ENCODE data around the gene PTPRD. TPM values are rescaled to one million over a fixed set of nuclear protein-coding genes. Genes with fewer than 3 reads are reported as not detected.

The PTPRD gene
- polyA plus RNA-seq, 1 donor from 2014 or later = not detected

DNA sequence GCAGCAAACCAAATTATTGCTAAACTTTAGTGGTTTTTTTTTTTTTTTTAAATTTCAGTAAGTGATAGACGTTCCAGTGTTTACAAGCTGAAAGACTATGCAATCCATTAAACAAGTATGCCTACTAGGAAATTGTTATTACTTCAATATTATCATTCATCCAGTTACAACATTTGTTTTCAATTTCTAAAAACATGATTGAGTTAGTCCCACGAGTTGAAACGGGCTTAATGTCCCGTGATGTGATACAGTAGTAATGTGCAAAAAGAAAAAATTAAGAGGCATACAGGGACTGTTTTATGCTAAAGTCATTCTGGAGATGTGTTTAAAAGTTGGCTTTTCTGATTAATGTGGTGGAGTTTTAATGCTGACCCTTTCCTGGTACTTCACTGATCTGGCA is 2262.9 kb downstream of the PTPRD start:
- Mint-ChIP-seq H3K4me1 (no peaks in the 10 kb centered on the region), H3K27me3 (no peaks in the 10 kb centered on the region), H3K9me3 (no peaks in the 10 kb centered on the region), H3K27ac (no peak overlapping the region), H3K36me3 (no peaks in the 10 kb centered on the region), H3K4me3 (no peak overlapping the region)

GRCh38 chr9:8349376-8349775 is 2263.4 kb downstream of the PTPRD start:
- H3K4me3 Mint-ChIP-seq = no peak overlapping the region
- no peaks in the 10 kb centered on the region for H3K27me3 Mint-ChIP-seq
- H3K27ac Mint-ChIP-seq = no peak overlapping the region
- no peaks in the 10 kb centered on the region for H3K36me3 Mint-ChIP-seq
- H3K4me1 Mint-ChIP-seq = no peaks in the 10 kb centered on the region
- H3K9me3 Mint-ChIP-seq = no peaks in the 10 kb centered on the region

GRCh38 chr9:8348756-8349155 is 2264.0 kb downstream of the PTPRD start:
- no peak overlapping the region for H3K27ac Mint-ChIP-seq
- no peaks in the 10 kb centered on the region for H3K9me3 Mint-ChIP-seq
- no peaks in the 10 kb centered on the region for H3K4me1 Mint-ChIP-seq
- no peaks in the 10 kb centered on the region for H3K27me3 Mint-ChIP-seq
- H3K36me3 Mint-ChIP-seq = no peaks in the 10 kb centered on the region
- no peak overlapping the region for H3K4me3 Mint-ChIP-seq

- Mint-ChIP-seq H3K36me3 (no peaks in the 10 kb centered on the region), H3K4me3 (no peak overlapping the region), H3K4me1 (no peaks in the 10 kb centered on the region), H3K27ac (no peak overlapping the region), H3K9me3 (peaks cover 0 to 3% (median 0%) of the 10 kb centered on the region in 3 donors), H3K27me3 (no peaks in the 10 kb centered on the region)
These were observed 2266.5 kb downstream of the PTPRD start for GRCh38 chr9:8346296-8346695.

DNA sequence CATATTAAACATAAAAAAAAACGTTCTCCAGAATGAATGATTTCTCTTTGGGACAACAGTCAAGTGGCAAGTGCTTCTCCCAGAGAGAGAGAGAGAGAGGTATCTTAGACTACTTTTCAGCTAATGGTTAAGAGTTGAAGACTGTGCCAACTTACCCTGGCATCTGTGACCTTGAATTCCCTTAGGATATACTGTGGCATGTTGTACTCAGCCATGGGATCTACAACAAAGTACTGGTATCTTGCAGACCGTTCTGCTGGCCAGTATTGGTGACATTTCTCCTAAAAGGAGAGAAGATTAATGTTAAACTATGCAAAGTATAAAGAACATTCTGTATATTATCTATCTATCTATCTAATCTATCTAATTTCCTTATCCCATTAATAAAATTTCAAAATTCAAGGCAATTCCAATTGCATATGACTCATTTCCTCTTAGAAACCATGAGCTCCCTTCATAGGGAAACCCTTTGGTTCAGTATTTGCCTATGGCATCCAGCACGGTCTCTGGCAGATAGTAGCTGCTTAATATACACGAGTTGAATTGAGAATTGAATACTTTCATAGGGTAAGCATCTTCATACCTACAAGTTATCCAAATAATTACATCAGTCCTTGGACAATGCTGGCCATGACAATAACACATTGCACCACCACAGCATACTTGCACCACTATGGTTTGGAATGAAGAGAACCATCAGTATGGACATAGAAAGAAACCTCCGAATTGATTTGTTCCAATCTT is 2273.9 kb downstream of the PTPRD start:
- H3K36me3 Mint-ChIP-seq = no peaks in the 10 kb centered on the region
- peaks cover 0 to 3% (median 3%) of the 10 kb centered on the region in 3 donors for H3K9me3 Mint-ChIP-seq
- no peaks in the 10 kb centered on the region for H3K27me3 Mint-ChIP-seq
- H3K27ac Mint-ChIP-seq = no peak overlapping the region
- peaks cover 0 to 4% (median 1%) of the 10 kb centered on the region in 3 donors for H3K4me1 Mint-ChIP-seq
- no peak overlapping the region for H3K4me3 Mint-ChIP-seq

DNA sequence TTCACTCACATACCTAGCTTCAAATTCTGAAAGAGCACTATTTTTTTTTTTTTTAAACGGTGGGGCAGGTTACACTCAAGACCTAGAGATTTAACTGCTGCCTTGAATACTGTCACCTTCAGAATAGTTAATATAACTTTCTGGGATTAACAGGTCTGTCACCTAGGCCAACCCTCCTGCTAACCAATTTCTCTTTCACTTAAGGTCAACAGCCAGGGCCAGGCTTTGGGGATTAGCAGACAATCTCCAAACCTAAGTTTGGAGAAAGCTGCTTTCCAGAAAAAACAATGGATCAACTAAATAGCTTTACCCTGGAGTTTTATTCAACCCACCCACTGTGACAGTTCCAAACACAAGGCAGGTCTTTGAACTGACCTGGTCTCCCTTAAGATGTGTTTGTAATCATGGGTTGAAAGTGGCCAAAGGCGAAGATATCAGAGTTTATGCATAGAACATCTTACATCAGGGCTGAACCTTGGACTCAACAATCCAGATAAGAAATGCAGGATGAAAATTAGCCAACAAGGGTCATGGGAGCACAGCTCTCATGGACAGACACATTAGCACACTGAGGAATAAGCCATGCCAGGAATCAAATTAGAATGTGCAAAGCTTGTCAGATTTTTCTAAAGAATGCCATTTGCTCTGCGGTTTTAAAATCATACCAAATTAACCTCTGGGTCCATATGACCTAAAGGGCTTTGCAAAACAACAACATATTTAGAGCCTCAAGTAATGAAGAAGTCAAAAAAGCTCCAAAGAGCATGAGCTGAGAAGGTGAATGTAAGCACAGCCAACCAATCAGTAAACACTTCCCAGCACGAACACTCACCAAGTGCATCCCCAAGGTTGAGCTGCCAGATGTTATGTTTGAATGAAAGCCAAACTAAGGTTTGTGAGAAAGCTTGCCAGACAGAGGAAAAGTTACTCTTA is 2274.7 kb downstream of the PTPRD start:
- Mint-ChIP-seq H3K4me1 (peaks cover 0 to 4% (median 1%) of the 10 kb centered on the region in 3 donors), H3K9me3 (peaks cover 0 to 4% (median 3%) of the 10 kb centered on the region in 3 donors), H3K27me3 (no peaks in the 10 kb centered on the region), H3K36me3 (no peaks in the 10 kb centered on the region), H3K27ac (no peak overlapping the region), H3K4me3 (no peak overlapping the region)

DNA sequence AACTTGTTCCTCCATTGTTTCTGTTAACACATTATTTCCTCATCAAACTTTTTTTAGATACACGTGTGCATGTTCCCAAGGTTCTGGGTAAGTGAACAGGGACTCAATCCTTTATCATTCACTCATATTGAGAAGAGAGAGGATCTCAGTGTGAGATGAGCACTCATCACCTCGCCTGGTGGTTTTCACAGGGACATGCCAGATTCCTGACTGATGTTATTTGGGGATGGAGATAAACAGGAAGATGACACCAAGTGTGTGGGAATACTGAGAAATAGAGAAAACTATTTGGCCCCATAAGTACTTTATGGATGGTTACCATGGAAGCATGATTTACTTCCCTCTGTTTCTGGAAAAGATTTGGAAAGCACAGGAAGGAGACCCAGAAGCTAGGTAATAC is 2279.9 kb downstream of the PTPRD start:
- Mint-ChIP-seq H3K9me3 (peaks cover 0 to 4% (median 2%) of the 10 kb centered on the region in 3 donors), H3K4me3 (no peak overlapping the region), H3K36me3 (peaks cover 1% of the 10 kb centered on the region), H3K27ac (no peak overlapping the region), H3K27me3 (no peaks in the 10 kb centered on the region), H3K4me1 (peaks cover 0 to 4% (median 1%) of the 10 kb centered on the region in 3 donors)

DNA sequence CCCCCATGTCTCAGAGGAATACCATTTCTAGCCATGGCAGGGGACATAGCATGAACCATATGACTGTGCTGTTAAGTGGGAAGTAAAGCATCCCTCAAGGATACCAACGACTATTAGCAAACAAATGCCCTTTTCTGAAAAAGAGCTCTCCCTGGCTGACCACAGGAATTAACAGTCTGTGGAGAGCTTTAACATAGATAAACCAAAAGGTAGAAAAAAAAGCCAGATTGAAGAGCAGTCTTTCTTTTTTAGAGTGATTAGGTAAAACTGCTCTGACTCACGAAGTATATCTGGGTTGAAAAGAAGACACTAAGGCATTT is 2280.5 kb downstream of the PTPRD start:
- peaks cover 1% of the 10 kb centered on the region for H3K36me3 Mint-ChIP-seq
- H3K9me3 Mint-ChIP-seq = peaks cover 0 to 4% (median 2%) of the 10 kb centered on the region in 3 donors
- no peaks in the 10 kb centered on the region for H3K27me3 Mint-ChIP-seq
- no peak overlapping the region for H3K4me3 Mint-ChIP-seq
- H3K4me1 Mint-ChIP-seq = peaks cover 0 to 4% (median 1%) of the 10 kb centered on the region in 3 donors
- no peak overlapping the region for H3K27ac Mint-ChIP-seq

DNA sequence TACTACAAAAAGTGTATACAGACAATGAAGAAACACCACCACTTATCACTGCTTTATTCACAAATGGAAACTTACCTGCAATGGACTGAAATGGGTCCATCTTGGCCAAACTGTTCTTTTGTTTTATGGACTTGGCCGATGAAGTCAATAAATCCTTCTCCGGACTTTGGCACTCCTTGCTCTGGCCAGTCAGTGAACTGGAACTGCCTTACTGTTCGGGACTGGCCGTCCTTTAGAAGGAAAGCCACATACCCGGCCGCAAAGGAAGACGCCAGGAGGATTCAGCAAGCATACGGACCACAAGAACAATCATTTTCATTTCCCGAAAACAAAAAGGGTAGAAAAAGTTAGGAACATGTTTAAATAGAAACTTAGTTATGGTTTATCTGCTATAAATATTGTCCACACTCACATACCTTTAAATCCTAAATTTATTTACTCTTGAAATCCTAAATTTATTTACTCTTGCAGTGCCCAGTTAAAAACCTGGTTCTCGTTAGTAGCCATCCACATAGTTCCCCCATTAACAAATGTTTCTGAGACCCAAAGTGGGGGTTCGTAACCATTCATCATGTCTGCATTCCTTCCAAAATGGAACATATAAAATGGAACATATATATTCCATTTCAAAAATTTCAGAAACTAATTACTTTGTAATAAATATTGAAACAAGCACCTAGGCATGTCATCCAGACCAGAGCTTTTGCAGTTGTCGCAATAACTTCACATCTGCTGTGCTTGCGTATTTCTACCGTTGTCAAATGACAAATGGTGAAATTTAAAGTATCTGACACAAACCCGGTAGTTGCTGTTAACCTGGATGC is 2281.1 kb downstream of the PTPRD start:
- peaks cover 0 to 5% (median 2%) of the 10 kb centered on the region in 3 donors for H3K9me3 Mint-ChIP-seq
- H3K36me3 Mint-ChIP-seq = peaks cover 1% of the 10 kb centered on the region
- no peaks in the 10 kb centered on the region for H3K27me3 Mint-ChIP-seq
- no peak overlapping the region for H3K27ac Mint-ChIP-seq
- no peak overlapping the region for H3K4me3 Mint-ChIP-seq
- H3K4me1 Mint-ChIP-seq = peaks cover 0 to 4% (median 0%) of the 10 kb centered on the region in 3 donors

- Mint-ChIP-seq H3K4me1 (no peaks in the 10 kb centered on the region), H3K9me3 (peaks cover 0 to 3% (median 2%) of the 10 kb centered on the region in 3 donors), H3K27ac (no peak overlapping the region)
These were observed 2283.1 kb downstream of the PTPRD start for GRCh38 chr9:8329561-8330283.

GRCh38 chr9:8315211-8315610 is 2297.6 kb downstream of the PTPRD start:
- Mint-ChIP-seq H3K4me1 (no peaks in the 10 kb centered on the region), H3K4me3 (no peak overlapping the region), H3K9me3 (peaks cover 2 to 10% (median 2%) of the 10 kb centered on the region in 3 donors), H3K27me3 (peaks cover 2% of the 10 kb centered on the region), H3K36me3 (no peaks in the 10 kb centered on the region), H3K27ac (no peak overlapping the region)

More at GRCh38 chr9:8329561-8330283, 2283.1 kb downstream of the PTPRD start:
- Mint-ChIP-seq H3K4me3 (no peak overlapping the region), H3K27me3 (no peaks in the 10 kb centered on the region), H3K36me3 (peaks cover 1% of the 10 kb centered on the region)

DNA sequence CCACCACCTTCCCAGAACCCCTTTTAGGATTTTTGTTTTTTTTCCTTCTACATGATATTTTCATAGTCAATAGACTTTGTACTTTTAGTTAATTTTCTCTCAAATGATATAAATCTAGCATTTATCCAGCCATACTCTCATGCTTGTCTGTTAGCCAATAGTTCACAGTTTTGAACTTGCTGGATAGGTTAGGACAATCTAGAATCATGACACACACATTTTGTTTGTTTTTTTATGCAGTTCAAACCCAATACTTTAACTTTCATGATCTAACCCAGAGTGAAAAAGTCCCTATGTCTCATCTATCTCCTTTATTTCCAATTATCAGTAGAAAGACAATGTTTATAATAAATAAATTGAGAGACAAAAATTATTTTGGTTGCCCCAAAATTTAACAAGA is 2303.5 kb downstream of the PTPRD start:
- Mint-ChIP-seq H3K4me1 (no peaks in the 10 kb centered on the region), H3K9me3 (peaks cover 7 to 24% (median 16%) of the 10 kb centered on the region in 3 donors), H3K36me3 (peaks cover 2% of the 10 kb centered on the region), H3K27ac (no peak overlapping the region), H3K4me3 (no peak overlapping the region), H3K27me3 (peaks cover 2% of the 10 kb centered on the region)

- no peaks in the 10 kb centered on the region for H3K4me1 Mint-ChIP-seq
- H3K36me3 Mint-ChIP-seq = peaks cover 4% of the 10 kb centered on the region
- no peak overlapping the region for H3K4me3 Mint-ChIP-seq
- no peak overlapping the region for H3K27ac Mint-ChIP-seq
- peaks cover 2% of the 10 kb centered on the region for H3K27me3 Mint-ChIP-seq
- peaks cover 5 to 18% (median 13%) of the 10 kb centered on the region in 3 donors for H3K9me3 Mint-ChIP-seq
These were observed 2308.1 kb downstream of the PTPRD start for GRCh38 chr9:8304720-8305119.

GRCh38 chr9:8301296-8301695 is 2311.5 kb downstream of the PTPRD start:
- no peak overlapping the region for H3K4me3 Mint-ChIP-seq
- H3K4me1 Mint-ChIP-seq = no peaks in the 10 kb centered on the region
- no peaks in the 10 kb centered on the region for H3K27me3 Mint-ChIP-seq
- H3K27ac Mint-ChIP-seq = no peak overlapping the region
- peaks cover 0 to 4% (median 2%) of the 10 kb centered on the region in 3 donors for H3K9me3 Mint-ChIP-seq
- peaks cover 2% of the 10 kb centered on the region for H3K36me3 Mint-ChIP-seq
